Suppressor macrophage treated with lipopolysaccharide for 1 hour (primary cell): ENCODE results near the gene SORD.
A peak's percentile ranks its signal among the peaks of the same experiment; 100 is the strongest.

Experiments
- DNase-seq, 3 donors: peaks; one replicate each; pipeline ENCODE4 v3.0.0-alpha.2; 2020 to 2022

The SORD gene

DNA sequence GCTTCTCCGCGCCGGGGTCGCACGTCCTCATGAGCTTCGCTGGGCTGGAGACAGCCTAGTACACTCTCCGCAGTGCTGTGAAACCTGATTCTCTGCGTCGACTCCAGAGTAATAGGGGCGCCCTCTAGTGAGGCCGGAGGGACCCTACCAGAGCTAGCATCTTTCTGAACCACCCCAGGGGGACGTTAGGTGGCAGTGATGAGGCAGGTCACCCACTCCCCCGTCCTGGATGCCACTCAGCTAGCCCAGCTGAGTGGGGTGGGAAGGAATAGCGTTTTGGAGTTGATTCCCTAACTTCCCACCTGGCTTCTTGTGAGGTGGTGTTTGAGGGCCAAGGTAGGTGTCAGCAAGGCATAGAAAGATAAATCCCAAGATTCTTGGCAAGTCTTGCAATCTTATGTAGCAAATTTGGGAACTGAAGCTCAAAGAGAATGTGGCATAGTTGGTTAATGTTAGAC lies 95.2 kb downstream of the SORD start:
- peak; percentile 90 to 94 (median 92) for DNase-seq

DNA sequence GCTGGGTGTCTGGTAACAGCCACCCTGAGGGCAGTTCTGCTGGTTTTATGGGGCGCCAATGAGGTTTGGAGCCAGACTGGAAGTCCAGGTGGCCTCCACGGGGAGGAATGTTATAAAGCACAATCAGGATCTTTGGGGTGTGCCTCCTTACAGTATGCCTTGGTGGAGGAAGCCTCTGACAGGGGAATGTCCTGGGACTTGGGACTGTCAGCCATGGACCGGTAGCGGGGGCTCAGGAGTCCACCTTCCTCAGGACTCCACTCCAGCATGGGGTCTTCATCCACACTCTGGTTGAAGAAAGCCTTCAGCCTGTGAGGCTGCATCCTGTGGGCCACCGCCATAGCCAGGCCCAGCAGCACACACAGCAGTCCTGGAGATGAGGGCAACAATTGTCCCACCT lies 96.0 kb downstream of the SORD start:
- no peak for DNase-seq

DNA sequence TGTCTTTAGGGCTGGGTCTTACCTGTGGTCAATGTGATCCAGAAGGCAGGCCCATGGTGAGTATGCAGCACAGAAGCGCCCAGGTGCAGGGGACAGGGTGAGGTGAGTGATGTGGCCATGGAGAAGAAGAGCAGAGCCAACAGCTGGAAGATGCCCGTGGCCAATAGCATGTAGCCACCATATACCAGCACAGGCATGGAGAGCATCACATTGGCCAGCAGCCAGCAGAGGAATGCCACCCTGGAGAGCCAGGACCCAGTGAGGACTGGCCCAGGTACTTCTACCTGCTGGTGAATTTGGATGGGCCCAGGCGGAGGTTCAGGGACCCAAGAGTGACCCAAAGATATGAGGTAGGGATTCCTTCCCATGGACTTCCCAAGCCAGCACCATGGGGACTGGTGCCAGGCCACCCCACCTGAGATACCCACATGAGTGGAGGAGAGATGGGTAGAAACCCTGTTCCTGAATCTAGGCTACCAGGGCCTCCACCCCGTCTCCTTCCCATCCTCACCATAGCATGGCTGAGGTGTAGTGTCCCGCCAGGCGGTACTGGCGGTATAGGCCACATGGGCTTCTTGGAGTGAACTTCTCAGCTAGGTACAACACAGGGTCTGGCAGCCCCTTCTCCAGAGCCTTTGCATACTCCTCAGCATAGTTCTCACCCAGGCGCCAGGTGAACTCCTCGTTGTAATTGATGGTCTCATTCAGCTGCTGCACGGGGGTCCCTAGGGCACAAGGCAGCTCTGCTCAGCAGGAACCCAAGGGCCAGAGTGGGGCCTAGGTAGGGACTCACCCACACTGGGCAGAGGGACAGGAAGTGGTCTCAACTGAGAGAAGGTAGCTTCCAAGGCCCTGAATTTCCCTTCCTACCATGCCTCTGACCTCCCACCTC lies 97.3 kb downstream of the SORD start:
- no peak for DNase-seq

DNA sequence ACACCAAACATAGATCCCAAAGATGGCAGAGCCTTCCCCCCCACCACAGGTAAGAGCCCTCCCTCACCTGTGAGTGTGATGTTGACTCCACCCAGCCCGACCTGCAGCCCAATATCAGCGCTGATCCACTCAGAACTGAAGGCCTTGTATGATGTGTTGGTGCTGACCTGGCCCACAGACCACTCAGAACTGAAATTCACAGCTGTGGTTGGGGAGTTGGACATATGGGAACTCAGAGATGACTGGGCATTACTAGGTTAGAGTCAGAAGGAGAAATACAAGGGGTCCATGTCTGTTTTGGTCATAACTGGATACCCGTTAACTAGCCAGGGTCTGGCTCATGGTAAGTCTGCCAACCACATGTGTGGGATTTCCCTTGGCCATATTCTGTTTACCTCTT lies 98.0 kb downstream of the SORD start:
- no peak for DNase-seq

DNA sequence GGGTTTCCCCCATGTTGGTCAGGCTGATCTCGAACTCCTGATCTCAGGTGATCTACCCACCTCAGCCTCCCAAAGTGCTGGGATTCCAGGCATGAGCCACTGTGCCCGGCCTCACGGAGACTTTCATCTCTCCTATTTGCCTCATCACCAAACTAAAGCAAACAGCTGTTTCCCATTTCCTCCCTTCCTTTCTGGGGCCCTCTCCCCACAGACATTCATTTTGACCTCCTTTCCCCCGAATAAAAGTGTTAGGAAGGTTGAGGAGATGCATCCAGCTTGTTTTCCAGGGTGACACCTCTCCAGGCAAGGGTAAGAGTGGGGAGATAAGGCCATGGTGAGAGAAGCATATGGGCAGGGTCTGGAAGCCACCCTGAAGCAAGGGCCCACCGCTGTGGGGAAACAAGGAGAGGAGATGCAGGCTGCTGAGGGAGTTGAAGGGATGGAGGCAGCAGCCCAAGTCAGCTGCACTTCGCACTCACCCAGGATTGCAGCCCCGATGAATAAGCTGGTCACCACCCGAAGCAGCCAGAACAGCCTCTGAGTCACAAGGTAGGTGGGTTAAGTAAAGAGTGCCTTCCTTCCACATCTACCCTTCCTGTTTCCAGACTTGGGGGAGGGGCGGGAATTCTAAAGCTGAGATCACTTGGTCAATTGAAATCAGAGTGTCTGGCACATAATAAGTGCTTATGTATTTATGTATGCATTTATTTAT lies 98.9 kb downstream of the SORD start:
- DNase-seq: peak; percentile 88 to 93 (median 89)

DNA sequence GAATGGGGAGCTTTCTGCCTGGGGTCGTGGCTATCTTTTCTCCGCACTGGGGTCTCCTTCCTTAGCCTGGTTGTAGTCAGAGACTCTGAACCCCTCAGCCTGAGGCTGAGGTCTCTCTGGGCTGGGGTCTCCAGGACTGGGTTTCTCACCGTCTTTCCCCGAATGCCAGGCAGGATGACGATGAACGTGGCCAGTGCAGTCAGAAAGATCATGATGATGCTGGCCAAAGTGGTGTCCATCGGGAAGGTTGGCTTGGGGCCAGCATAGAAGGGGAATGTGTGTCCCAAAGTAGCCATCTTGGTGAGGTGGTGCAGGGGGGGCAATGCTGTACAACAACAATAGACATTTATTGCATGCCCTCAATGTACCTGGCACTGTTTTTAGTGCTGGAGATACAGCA lies 99.7 kb downstream of the SORD start:
- DNase-seq: no peak

DNA sequence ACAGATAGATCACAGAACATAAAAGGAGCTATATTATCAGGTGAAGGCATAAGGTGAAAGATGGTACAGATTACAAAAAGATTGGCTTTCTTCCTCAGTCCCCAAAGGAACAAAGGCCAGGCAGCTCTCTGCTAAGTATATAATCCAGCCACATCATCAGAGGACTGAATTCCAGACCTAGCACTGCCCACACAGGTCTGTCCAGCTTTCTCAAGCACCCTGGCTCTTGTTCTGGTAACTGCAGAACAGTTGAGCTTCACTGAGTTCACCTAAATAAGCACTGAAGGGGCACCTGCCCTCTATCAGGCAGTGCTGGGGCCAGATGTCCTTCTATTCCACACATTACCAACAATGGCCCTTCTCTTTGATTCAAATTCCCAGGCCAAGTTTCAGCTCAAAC lies 100.4 kb downstream of the SORD start:
- no peak for DNase-seq

DNA sequence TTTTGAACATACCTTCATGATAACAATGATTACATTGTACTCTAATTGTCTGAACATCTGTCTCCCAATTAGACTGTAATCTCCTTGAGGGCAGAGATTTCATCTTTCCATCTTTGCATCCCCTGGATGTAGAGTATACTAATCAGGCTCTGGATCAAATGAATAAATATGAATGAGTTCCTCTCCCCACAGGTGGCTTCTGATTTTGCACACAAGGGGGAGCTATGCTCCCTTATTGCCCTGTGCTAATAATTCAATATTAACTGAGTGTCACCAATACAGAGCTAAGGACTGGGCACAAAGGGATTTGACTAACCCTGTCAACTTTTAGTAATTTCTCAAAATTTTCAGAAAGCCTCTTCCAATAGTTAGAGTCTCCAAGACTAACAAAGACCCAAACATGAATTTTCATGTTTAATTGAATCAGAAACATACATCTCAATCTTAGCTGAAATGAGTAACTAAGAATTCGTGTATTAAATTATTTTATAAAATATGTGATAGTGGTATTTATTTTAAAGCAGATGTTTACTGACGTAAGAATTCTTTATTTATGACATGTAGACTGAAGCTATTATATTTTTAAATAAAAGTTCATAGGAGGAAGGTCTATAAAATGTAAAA lies 103.7 kb downstream of the SORD start:
- peak; percentile 59 to 69 (median 66) for DNase-seq
